GM21360 (cell line): ENCODE measurements around the gene SLC37A1.

Experiments used
- ATAC-seq: cut with Tn5 transposase; IDR thresholded peaks from one replicate; pipeline ENCODE4 v1.9.1; 2021; ENCODE audit warnings: mild to moderate bottlenecking, moderate library complexity; ENCODE audit not compliant: unreplicated experiment

Gene SLC37A1

GRCh38 chr21:42571391-42572150 lies 57.9 kb downstream of the SLC37A1 start:
- ATAC-seq: no peak

GRCh38 chr21:42572906-42573495 lies 59.3 kb downstream of the SLC37A1 start:
- no peak for ATAC-seq

- no peak for ATAC-seq
These were observed 60.8 kb downstream of the SLC37A1 start for GRCh38 chr21:42574234-42575027.

GRCh38 chr21:42575111-42575510 lies 61.5 kb downstream of the SLC37A1 start:
- ATAC-seq: no peak

- no peak for ATAC-seq
These were observed 63.0 kb downstream of the SLC37A1 start for GRCh38 chr21:42576639-42577038.

- ATAC-seq: no peak
These were observed 64.4 kb downstream of the SLC37A1 start for GRCh38 chr21:42578034-42578433.

GRCh38 chr21:42578761-42579415 lies 65.2 kb downstream of the SLC37A1 start:
- no peak for ATAC-seq

GRCh38 chr21:42579456-42580075 lies 65.9 kb downstream of the SLC37A1 start:
- ATAC-seq: no peak

GRCh38 chr21:42580076-42580792 lies 66.6 kb downstream of the SLC37A1 start:
- no peak for ATAC-seq

GRCh38 chr21:42580793-42581321 lies 67.2 kb downstream of the SLC37A1 start:
- ATAC-seq: no peak

- no peak for ATAC-seq
These were observed 67.8 kb downstream of the SLC37A1 start for GRCh38 chr21:42581336-42581992.

- no peak for ATAC-seq
These were observed 68.5 kb downstream of the SLC37A1 start for GRCh38 chr21:42581993-42582786.

GRCh38 chr21:42582787-42583476 lies 69.3 kb downstream of the SLC37A1 start:
- ATAC-seq: no peak

- no peak for ATAC-seq
These were observed 70.0 kb downstream of the SLC37A1 start for GRCh38 chr21:42583477-42584295.

- no peak for ATAC-seq
These were observed 70.6 kb downstream of the SLC37A1 start for GRCh38 chr21:42584296-42584641.

- ATAC-seq: no peak
These were observed 72.2 kb downstream of the SLC37A1 start for GRCh38 chr21:42585881-42586280.

- no peak for ATAC-seq
These were observed 72.8 kb downstream of the SLC37A1 start for GRCh38 chr21:42586406-42586805.
